ENCODE results near the gene GSK3A. TPM values are rescaled to one million over a fixed set of nuclear protein-coding genes. Genes with fewer than 3 reads are reported as not detected.

The GSK3A gene
- total and polyA plus RNA-seq, 8 donors: 5.8 to 77.2 (median 30.2) TPM

- H3K27me3 ChIP-seq: no peaks in the 10 kb centered on the region
- WGBS, 5 donors: 68 to 96% (median 84%) methylated on average over 5 of the region's 5 CpGs
- TF ChIP-seq POLR2AphosphoS5 (IDR thresholded peaks at IDR 0.05): no peak
- no peak for TF ChIP-seq EP300 (IDR thresholded peaks at IDR 0.05)
- no peak for TF ChIP-seq POLR2A (IDR thresholded peaks at IDR 0.05)
- TF ChIP-seq CTCF (IDR thresholded peaks at IDR 0.05): no peak
- H3K4me3 ChIP-seq: no peak overlapping the region
- peaks cover 72 to 96% (median 88%) of the 10 kb centered on the region in 4 donors for H3K36me3 ChIP-seq
- intact Hi-C loops (cut with DNase I; ENCODE audit: low total_unique reads): loop anchor here (5.0 kb wide), 1 partner anchor 273 kb away; no protein-coding TSS in a partner anchor
- DNase-seq: no peak
- no peak overlapping the region for H3K27ac ChIP-seq
- H3K9me3 ChIP-seq: no peaks in the 10 kb centered on the region
- H3K4me1 ChIP-seq: peaks cover 0 to 22% (median 17%) of the 10 kb centered on the region in 4 donors
These were observed 7.2 kb downstream of the GSK3A start for GRCh38 chr19:42235181-42235580.

DNA sequence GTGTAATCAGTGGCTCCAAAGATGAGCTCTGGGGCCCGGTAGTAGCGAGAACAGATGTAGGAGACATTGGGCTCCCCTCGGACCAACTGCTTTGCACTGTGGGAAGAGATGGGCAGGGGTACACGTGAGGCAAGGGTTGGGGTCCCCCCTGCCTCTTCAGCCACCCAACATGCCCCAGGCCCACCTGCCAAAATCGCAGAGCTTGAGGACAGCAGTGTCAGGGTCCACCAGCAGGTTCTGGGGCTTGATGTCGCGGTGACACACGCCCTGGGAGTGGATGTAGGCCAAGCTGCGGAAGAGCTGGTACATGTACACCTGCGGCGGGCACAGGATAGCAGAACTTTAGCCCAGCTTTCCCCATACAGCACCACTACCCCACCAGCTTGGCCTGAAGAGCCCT lies 8.0 kb downstream of the GSK3A start:
- no peak overlapping the region for H3K4me3 ChIP-seq

GRCh38 chr19:42233678-42234292 lies 8.6 kb downstream of the GSK3A start:
- no peak for TF ChIP-seq EP300 (IDR thresholded peaks at IDR 0.05)
- no peak for TF ChIP-seq CTCF (IDR thresholded peaks at IDR 0.05)
- WGBS, 5 donors: 74 to 89% (median 82%) methylated on average over 6 of the region's 6 CpGs
- no peaks in the 10 kb centered on the region for H3K27me3 ChIP-seq
- H3K27ac ChIP-seq: no peak overlapping the region
- DNase-seq: no peak
- H3K36me3 ChIP-seq: peaks cover 70 to 97% (median 89%) of the 10 kb centered on the region in 4 donors
- intact Hi-C loops (cut with DNase I; ENCODE audit: low total_unique reads): no loop called here
- no peaks in the 10 kb centered on the region for H3K9me3 ChIP-seq
- H3K4me3 ChIP-seq: no peak overlapping the region
- H3K4me1 ChIP-seq: peaks cover 0 to 18% (median 10%) of the 10 kb centered on the region in 4 donors

More for the DNA sequence above, 8.0 kb downstream of the GSK3A start:
- TF ChIP-seq POLR2AphosphoS5 (IDR thresholded peaks at IDR 0.05) (no peak), POLR2A (IDR thresholded peaks at IDR 0.05) (no peak), EP300 (IDR thresholded peaks at IDR 0.05) (no peak), CTCF (IDR thresholded peaks at IDR 0.05) (no peak)
- peaks cover 0 to 21% (median 12%) of the 10 kb centered on the region in 4 donors for H3K4me1 ChIP-seq
- H3K36me3 ChIP-seq: peaks cover 70 to 96% (median 88%) of the 10 kb centered on the region in 4 donors
- H3K9me3 ChIP-seq: no peaks in the 10 kb centered on the region
- 93 to 99% (median 95%) methylated on average over 10 to 11 of the region's 11 CpGs for WGBS, 5 donors
- no peak overlapping the region for H3K27ac ChIP-seq
- intact Hi-C loops (cut with DNase I; ENCODE audit: low total_unique reads): no loop called here
- no peak for DNase-seq
- no peaks in the 10 kb centered on the region for H3K27me3 ChIP-seq

DNA sequence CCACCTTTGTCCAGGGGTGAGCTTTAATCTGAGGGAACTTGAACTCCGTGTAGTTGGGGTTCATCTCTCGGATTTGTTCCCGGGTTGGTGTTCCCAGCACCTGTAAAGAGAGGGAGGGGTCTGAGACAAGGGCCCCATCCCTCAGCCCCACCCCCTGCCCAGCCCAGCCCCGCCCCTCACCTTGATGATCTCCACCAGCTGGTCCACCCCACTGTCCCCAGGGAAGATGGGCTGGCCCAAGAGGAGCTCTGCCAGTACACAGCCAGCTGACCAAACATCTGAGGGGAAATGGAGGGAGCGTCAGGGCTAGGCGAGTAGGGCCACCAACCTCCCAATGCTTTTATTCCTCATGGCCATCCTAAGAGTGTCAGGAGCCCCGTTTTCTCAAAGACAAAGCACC lies 9.3 kb downstream of the GSK3A start:
- no peak for TF ChIP-seq EP300 (IDR thresholded peaks at IDR 0.05)
- no peak for TF ChIP-seq CTCF (IDR thresholded peaks at IDR 0.05)
- TF ChIP-seq POLR2AphosphoS5 (IDR thresholded peaks at IDR 0.05): no peak
- TF ChIP-seq POLR2A (IDR thresholded peaks at IDR 0.05): no peak
- no peak for DNase-seq
- Histone ChIP-seq H3K27me3 (no peaks in the 10 kb centered on the region), H3K4me3 (no peak overlapping the region), H3K9me3 (no peaks in the 10 kb centered on the region), H3K27ac (no peak overlapping the region), H3K36me3 (peaks cover 70 to 100% (median 95%) of the 10 kb centered on the region in 4 donors), H3K4me1 (peaks cover 0 to 19% (median 11%) of the 10 kb centered on the region in 4 donors)
- WGBS, 5 donors: 57 to 72% (median 65%) methylated on average over 6 to 7 of the region's 7 CpGs
- intact Hi-C loops (cut with DNase I; ENCODE audit: low total_unique reads): no loop called here
